OCI-LY3 (cell line): Measurements from ENCODE around the gene DENND11.
A peak's percentile ranks its signal among the peaks of the same experiment; 100 is the strongest.

Source experiments
- H2AFZ ChIP-seq: fragments of 200-600, 300-600 bp; shearing (Covaris generic); 2 replicates; pipeline ENCODE4 v1.6.0; 2014; ENCODE audit warnings: antibody characterized with exemption, low read depth, low read length
- H3K27ac ChIP-seq: fragments of 200-600, 300-600 bp; sonication (generic); 2 replicates; pipeline ENCODE4 v1.5.1; 2014; ENCODE audit warnings: mild to moderate bottlenecking, low read length, moderate library complexity, mixed read lengths
- H3K27me3 ChIP-seq: fragments of 200-600, 300-600 bp; sonication (generic); 2 replicates; pipeline ENCODE4 v1.6.1; 2014; ENCODE audit warnings: low read depth, low read length, mixed read lengths
- H3K36me3 ChIP-seq: fragments of 200-600, 300-600 bp; sonication (generic); replicated peaks from 2 replicates; pipeline ENCODE3; 2014; ENCODE audit warnings: low read depth, low read length, mixed read lengths
- H3K4me1 ChIP-seq: fragments of 300-600, 200-600 bp; sonication (generic); 2 replicates; pipeline ENCODE4 v1.6.1; 2014; ENCODE audit warnings: low read length, mixed read lengths
- H3K4me2 ChIP-seq: fragments of 200-600, 300-600 bp; sonication (generic); 2 replicates; pipeline ENCODE4 v1.6.1; 2014; ENCODE audit warnings: low read length, mixed read lengths
- H3K4me3 ChIP-seq: fragments of 300-600, 200-600 bp; sonication (generic); 2 replicates; pipeline ENCODE4 v1.5.1; 2014; ENCODE audit warnings: antibody characterized with exemption, mild to moderate bottlenecking, low read length, moderate library complexity
- H3K79me2 ChIP-seq: fragments of 300-600, 200-600 bp; shearing (Covaris generic); 2 replicates; pipeline ENCODE4 v1.6.1; 2014; ENCODE audit warnings: mild to moderate bottlenecking, low read length, mixed read lengths
- H3K9ac ChIP-seq: fragments of 300-600, 200-600 bp; shearing (Covaris generic); 2 replicates; pipeline ENCODE4 v1.6.0; 2014; ENCODE audit warnings: mild to moderate bottlenecking, low read length, moderate library complexity
- H3K9me3 ChIP-seq: fragments of 200-600, 300-600 bp; shearing (Covaris generic); 2 replicates; pipeline ENCODE4 v1.6.1; 2014; ENCODE audit warnings: low read length, mixed read lengths; ENCODE audit not compliant: insufficient read depth
- H4K20me1 ChIP-seq: fragments of 200-600, 300-600 bp; sonication (generic); 2 replicates; pipeline ENCODE4 v1.6.1; 2016; ENCODE audit warnings: low read length, mixed read lengths; ENCODE audit not compliant: insufficient read depth
- CTCF ChIP-seq: fragments of 200-600, 300-600 bp; sonication (generic); IDR thresholded peaks from 2 replicates; pipeline ENCODE4 v1.5.1; 2014; ENCODE audit warnings: antibody characterized with exemption, low read length, low read depth
- EZH2phosphoT487 ChIP-seq: fragments of 200-600 bp; shearing (Covaris generic); IDR thresholded peaks from 2 replicates; pipeline ENCODE4 v1.6.1; 2018; ENCODE audit warnings: antibody characterized with exemption, mixed run types, low read depth

Gene DENND11

GRCh38 chr7:141712603-141713255 lies 10.8 kb upstream of the DENND11 start:
- H3K27me3 ChIP-seq: peaks cover 10% of the 10 kb centered on the region; the same call in 1 of the 2 replicates
- H3K4me2 ChIP-seq: peak overlapping the region; percentile 2; the same call in 1 of the 2 replicates
- no peaks in the 10 kb centered on the region for H3K36me3 ChIP-seq
- no peak overlapping the region for H3K27ac ChIP-seq
- no peak overlapping the region for H3K9ac ChIP-seq
- H3K4me3 ChIP-seq: no peak overlapping the region
- H2AFZ ChIP-seq: no peak overlapping the region
- no peaks in the 10 kb centered on the region for H3K79me2 ChIP-seq
- H4K20me1 ChIP-seq: no peaks in the 10 kb centered on the region
- H3K4me1 ChIP-seq: peaks cover 8% of the 10 kb centered on the region
- TF ChIP-seq CTCF: no peak
- no peak for TF ChIP-seq EZH2phosphoT487
- no peaks in the 10 kb centered on the region for H3K9me3 ChIP-seq

DNA sequence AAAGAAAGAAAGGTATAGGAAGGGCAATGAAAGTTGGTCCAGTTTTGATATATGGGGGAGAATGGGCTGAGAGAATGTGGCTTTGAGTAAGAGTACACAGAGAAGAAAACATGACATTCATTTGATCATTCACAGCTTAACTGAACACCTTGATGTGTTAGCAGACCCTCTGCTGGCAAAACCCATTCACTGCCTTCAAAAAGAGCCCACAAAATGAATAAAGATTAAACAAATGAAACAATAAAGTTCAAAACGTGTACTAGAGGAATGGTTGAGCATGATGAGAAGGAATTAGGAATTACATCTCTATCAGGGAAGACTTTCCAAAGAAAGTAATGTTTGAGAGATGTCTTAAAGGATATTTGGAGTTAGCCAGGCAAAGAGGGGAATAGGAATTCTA lies 8.3 kb upstream of the DENND11 start:
- H3K4me3 ChIP-seq: no peak overlapping the region
- H3K9ac ChIP-seq: no peak overlapping the region
- no peak for TF ChIP-seq EZH2phosphoT487
- TF ChIP-seq CTCF: no peak
- no peak overlapping the region for H2AFZ ChIP-seq
- H3K79me2 ChIP-seq: no peaks in the 10 kb centered on the region
- H3K4me2 ChIP-seq: no peak overlapping the region
- H3K4me1 ChIP-seq: peaks cover 8% of the 10 kb centered on the region
- no peak overlapping the region for H3K27ac ChIP-seq
- peaks cover 10% of the 10 kb centered on the region; the same call in 1 of the 2 replicates for H3K27me3 ChIP-seq
- H4K20me1 ChIP-seq: no peaks in the 10 kb centered on the region
- H3K36me3 ChIP-seq: no peaks in the 10 kb centered on the region
- no peaks in the 10 kb centered on the region for H3K9me3 ChIP-seq

DNA sequence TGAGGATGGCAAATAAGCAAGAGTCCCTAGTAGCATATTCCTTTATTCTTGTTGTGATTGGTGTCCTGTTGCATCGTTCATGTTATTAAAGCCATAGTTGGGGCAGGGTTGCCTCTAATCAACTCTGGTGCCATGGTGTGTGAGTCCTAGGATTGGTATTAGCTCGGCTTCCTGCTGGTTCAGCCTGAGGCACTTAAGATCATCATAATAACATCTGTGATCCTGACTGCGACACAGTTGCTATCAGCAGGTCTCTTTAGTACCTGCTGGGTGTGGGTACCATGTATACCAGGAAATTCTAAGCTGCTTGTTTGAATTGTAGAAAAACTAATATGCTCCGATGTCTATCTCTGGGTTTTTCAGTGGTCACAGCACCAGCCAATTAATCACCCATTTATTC lies 7.8 kb upstream of the DENND11 start:
- H3K9ac ChIP-seq: no peak overlapping the region
- no peaks in the 10 kb centered on the region for H3K79me2 ChIP-seq
- H3K4me3 ChIP-seq: no peak overlapping the region

DNA sequence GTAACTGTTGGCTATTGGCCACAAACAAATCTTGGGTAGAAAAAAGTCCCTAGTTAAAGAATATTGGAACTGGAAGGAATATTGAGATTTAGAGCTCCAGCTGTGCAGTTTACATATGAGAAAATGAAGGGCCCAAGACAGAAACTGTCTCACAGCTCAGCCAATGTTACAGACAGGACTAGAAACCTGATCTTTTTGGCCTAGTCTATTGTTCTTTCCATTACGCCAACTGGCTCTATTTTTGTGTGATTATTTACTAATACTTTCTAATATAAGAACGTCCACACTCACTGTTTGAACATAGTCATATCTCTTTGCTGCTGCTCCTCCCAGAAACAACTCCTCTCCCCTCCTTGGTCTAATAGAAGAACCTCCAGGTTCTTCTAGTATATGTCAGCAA lies 7.4 kb upstream of the DENND11 start:
- no peak overlapping the region for H2AFZ ChIP-seq
- no peak overlapping the region for H3K9ac ChIP-seq
- H3K27me3 ChIP-seq: peaks cover 6% of the 10 kb centered on the region; the same call in 1 of the 2 replicates
- H3K4me1 ChIP-seq: peaks cover 8% of the 10 kb centered on the region
- no peak for TF ChIP-seq EZH2phosphoT487
- TF ChIP-seq CTCF: no peak
- no peaks in the 10 kb centered on the region for H3K36me3 ChIP-seq
- no peak overlapping the region for H3K27ac ChIP-seq
- no peak overlapping the region for H3K4me3 ChIP-seq
- H4K20me1 ChIP-seq: no peaks in the 10 kb centered on the region
- no peak overlapping the region for H3K4me2 ChIP-seq
- H3K79me2 ChIP-seq: no peaks in the 10 kb centered on the region
- no peaks in the 10 kb centered on the region for H3K9me3 ChIP-seq

More for the DNA sequence above, 7.8 kb upstream of the DENND11 start:
- Histone ChIP-seq H3K36me3 (no peaks in the 10 kb centered on the region), H3K27ac (no peak overlapping the region), H4K20me1 (no peaks in the 10 kb centered on the region), H2AFZ (no peak overlapping the region), H3K4me2 (no peak overlapping the region), H3K9me3 (no peaks in the 10 kb centered on the region), H3K27me3 (peaks cover 9% of the 10 kb centered on the region; the same call in 1 of the 2 replicates), H3K4me1 (peaks cover 8% of the 10 kb centered on the region)
- TF ChIP-seq CTCF (no peak), EZH2phosphoT487 (no peak)
